ENCODE measurements around the gene ENO2.

DNA sequence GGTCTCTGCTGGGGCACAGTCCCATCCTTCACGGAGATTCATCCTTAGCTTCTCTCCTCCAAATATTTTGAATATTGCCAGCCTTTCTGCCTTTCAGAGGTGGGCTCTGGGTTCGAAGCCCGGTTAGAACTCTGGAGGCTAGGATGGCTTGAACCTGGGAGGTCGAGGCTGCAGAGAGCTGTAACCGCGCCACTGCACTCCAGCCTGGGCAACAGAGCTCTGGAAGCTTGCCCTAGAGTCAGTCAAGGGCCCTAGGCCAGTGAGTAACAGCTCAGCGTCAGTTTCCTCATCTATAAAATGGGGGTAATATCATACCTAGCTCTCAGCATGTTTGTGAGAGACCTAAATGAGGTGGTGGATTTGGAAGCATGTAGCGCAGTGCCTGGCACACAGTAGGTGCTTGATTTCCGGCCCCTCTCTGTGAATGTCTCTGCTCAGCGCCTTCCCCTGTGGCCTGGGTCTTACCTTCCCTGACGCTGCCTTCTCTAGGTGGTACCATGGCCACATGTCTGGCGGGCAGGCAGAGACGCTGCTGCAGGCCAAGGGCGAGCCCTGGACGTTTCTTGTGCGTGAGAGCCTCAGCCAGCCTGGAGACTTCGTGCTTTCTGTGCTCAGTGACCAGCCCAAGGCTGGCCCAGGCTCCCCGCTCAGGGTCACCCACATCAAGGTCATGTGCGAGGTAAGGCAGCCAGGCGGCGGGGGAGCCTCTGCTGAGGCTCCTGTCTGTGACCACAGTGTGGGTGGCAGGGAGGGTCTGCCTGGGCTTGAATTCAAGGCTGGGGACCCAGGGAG is 40.1 kb downstream of the ENO2 start:
- TF ChIP-seq POLR2A (IDR thresholded peaks at IDR 0.05) = no peak
- TF ChIP-seq, protein P1, sequence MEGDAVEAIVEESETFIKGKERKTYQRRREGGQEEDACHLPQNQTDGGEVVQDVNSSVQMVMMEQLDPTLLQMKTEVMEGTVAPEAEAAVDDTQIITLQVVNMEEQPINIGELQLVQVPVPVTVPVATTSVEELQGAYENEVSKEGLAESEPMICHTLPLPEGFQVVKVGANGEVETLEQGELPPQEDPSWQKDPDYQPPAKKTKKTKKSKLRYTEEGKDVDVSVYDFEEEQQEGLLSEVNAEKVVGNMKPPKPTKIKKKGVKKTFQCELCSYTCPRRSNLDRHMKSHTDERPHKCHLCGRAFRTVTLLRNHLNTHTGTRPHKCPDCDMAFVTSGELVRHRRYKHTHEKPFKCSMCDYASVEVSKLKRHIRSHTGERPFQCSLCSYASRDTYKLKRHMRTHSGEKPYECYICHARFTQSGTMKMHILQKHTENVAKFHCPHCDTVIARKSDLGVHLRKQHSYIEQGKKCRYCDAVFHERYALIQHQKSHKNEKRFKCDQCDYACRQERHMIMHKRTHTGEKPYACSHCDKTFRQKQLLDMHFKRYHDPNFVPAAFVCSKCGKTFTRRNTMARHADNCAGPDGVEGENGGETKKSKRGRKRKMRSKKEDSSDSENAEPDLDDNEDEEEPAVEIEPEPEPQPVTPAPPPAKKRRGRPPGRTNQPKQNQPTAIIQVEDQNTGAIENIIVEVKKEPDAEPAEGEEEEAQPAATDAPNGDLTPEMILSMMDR (IDR thresholded peaks at IDR 0.05) = no peak
